Left hindlimb (tissue), 1 donor: ENCODE data around the gene ZFR.
"Not testable (repeated sequence)": the region's sequence is repeated elsewhere in the genome, so short reads cannot be mapped to it uniquely, and the experiment has no call there.

Experiments
- DNase-seq: peaks from one replicate; pipeline ENCODE4 v3.0.0-alpha.2; 2018

Gene ZFR

DNA sequence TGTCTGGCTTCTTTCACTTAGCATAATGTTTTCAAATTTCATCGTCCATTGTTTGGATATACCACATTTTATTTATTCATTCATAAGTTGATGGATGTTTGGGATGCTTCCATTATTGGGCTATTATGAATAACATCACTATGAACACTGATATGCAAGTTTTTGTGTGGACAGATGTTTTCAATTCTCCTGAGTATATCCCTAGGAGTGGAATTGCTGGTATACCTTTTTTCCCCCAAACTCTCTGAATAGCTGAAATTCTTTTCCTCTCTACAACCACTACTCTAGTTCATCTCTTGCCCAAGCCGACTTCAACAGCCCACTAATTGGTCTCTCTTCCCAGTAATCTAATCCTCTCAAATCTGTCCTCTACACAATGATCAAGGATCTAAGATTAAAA lies 4.7 kb upstream of the ZFR start:
- no peak for DNase-seq

DNA sequence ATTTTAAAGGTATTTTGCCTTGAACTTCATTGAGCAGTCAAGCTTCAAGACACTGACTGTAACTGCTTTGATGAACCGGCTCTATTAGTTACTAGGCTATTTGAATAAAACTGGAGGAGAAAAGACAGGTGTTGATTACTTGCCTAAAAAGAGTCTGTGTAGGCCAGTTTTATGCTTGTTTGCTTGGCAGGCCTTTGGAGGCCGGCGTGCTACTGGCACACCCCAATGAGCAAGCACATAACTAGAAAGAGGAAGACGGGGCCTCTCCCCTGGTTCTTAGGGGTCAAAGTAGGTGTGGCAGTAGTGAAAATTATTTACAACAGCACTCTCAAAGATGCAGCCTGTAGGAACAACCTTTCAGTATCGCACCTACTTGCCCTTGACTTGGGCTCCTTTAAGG lies 2.1 kb upstream of the ZFR start:
- DNase-seq, result no peak

DNA sequence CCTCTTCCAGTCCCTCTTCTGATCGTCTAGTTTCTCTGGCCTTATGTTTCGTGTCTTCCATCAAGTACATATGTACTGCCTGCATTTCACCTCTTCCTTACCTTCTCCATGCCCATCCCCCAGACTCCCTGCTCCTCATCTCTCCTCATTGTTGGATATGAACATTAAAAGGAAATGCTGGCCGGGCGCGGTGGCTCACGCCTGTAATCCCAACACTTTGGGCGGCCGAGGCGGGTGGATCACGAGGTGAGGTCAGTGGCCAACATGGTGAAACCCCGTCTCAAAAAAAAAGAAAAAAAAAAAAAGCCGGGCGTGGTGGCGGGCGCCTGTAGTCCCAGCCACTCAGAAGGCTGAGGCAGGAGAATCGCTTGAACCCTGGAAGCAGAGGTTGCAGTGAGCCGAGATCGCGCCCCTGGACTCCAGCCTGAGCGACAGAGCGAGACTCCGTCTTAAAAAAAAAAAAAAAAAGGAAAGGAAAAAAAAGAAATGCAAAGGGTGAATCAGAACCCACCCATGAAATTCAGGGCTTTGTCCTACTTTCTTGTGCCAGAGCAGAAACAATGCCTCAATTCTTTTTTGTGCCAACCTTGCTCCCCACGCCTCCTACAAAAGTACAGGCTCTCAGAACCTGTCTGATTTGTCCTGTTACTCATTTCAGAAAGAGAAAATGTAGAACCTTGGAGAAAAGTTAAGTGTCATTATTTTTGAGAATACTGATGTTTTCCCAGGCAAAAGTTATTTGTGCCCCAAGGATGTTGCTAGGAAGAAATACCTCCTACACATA lies 1.5 kb upstream of the ZFR start:
- no peak for DNase-seq

DNA sequence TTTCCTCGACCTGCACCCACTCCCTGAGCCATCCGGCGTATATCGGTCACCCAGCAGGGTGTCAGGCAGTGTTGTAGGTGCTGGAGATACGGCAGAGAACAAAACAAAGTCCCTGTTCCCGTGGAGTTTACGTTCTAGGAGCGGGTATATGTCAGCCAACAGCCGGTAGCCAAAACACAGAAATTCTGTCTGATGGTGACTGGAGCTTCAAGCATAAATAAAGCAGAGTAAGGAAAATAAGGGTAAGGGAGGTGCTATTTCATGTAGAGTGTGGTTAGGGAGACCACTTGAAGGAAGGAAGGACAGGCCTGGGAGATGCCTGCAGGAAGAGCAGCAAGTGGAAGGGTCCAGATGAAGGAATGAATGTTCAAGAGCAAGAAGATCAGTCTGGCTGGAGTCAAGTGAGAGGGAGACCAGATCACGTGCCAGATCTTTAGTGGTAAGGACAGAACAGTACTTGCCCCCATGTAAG lies 783 bp upstream of the ZFR start:
- DNase-seq, result no peak

DNA sequence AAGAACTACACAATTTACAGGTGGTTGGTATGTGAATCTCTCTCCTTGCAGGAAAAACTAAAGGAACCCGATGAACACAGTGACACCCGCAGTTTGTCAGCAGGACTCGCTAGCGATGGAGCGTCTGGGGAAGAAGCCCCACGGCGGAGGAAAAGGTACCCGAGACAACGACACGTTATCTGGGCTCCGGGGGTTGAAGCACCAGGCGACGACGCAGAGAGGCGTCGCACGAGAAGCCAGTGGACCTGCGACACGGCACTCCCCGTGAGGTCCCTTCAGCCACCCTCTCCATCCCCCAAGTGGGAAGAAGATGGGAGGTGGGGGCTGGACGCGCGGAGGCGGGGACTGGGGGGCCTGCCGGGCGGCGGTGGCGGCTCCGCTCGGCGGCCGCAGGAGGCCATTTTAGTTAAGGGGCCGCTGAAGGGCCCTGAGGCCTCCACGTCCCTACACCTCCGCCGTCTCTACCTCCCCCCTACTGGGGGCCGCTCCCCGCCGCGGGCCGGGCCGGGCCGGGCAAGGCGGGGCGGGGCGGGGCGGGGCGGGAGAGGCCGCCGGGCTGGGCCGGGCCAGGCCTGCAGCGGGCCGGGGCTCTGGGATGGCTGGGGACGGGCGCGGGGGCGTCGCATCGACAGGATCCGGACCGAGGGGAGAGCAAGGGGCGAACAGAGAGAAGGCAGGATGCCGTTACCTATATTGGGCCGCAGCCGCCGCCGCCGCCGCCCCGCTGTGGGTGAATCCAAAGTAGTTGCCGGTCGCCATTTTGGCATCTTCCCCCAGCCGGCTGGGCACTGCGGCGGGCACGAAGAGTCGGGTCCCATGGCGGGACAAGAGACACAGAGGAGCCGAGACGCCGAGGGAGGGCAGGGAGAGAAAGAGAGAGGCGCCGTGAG lies 754 bp downstream of the ZFR start:
- DNase-seq, result peak; percentile 62

DNA sequence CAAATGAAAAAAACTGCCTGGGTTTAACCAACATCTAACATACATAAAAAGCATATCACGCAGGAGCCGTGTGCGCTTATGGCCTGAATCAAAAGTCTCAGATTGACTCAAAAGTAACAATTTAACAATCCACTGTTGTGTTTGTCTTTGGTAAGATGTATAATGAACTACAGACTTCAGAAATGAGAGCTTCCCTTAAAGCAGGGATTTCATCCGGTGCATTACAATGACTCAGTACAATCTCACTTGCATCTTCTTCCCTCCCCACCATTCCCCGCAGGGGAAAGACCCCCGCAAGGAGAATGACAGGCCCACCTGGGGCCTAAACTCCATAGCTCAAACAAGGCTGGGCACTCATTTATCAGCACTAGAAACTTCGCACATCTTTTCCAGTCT lies 1.4 kb downstream of the ZFR start:
- no peak for DNase-seq

DNA sequence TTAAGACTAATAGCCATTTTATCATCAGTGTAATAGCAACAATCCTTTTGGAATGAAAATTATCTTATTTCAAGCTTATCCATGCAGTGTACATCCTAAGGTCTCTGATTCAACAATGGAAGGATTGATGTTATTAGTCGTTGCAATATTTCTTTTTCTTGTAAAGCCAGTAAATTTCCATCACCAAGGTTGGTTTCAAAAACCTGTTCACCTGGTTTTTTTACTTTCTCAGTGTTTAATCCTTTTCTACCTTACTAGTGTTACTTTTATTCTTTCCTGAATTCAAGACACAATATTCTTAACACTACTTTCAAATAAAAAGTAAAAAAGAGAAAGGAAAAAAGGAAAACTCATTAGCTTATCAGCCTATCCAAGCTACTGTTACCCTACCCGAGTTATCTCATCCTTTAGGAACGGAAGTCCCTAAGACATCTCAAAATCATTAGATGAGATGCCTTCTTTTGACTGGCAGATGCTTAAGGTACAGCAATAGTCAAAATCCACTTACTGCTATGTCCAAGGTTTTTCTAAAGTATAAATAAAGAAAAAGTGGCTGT lies 5.4 kb downstream of the ZFR start:
- no peak for DNase-seq

DNA sequence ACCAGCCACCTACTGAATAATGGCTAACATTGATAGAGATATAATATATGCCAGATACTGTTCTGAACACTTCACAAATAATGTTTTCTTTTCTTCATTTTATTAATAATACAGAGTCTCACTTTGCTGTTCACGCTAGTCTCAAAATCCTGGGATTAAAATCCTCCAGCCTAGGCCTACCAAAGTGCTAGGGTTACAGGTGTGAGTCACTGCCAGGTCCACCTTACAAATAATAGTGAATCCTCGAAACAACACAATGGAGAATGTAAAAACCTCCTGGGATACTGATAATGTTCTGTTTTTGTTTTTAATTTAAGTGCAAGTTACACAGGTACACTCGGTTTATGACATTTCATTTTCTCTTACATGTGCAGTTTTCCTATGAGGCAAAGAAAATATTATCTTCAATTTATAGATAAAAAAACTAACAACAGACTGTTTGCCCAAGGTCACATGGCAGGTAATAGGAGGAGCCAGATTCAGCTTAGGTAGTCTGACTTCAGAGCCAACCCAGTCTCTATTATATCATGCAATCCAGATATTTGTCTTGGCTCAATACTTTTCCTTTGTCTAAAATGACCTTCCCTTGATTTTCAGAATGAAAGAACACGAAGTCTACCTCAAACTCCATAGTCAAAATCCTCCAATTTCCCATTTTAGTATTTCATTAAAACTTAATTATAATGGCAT lies 7.8 kb downstream of the ZFR start:
- no peak for DNase-seq

DNA sequence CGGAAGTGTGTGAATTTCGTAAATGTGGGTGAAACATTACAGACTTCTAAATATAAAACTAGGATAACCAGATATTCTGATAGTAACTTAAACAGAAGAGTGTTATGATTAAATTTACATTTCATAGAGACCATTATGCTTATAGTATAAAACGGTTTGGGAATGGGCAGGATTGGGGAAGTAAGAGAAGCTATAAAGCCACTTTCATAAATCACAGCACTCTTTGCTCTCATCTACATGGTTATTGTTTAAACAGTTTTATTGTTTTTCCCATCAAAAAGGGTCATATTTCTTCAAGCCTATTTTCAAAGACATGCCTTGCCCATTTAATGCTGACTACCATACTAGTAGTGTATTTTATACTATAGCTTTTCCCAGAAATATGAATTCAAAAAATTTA lies 9.2 kb downstream of the ZFR start:
- DNase-seq, result no peak

DNA sequence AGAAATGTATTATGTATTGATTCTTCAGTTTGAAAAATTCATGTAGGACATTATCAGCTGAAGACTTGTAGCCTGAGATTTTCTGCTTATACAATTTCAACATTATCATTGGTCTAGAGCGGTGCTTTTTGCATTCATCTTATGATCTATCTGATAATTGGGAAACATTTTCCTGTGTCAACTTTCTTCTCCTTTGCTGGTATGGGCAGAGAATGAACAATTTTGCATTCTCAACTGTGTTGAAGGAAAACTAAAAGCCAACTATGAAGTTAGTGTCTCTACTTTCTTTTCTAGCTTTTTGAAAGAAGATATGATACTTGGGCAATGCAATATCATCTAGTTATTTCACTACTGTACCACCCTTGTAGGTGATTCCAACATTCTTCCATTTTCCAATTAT lies 10.3 kb downstream of the ZFR start:
- DNase-seq, result no peak

DNA sequence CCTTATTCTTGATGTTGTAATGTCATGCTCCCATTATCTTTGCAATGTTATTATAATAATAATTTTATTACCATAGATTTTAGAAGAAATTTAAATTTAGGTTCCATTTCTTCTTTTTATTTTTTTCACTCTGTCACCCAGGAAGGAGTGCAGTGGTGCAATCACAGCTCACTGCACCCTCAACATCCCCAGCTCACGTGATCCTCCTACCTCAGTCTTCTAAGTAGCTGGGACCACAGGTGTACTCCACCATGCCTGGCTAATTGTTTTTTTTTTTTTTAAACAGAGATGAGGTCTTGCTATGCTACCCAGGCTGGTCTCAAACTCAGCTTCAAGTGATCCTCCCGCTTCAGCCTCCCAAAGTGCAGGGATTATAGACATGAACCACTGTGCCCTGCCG lies 11.9 kb downstream of the ZFR start:
- DNase-seq, result no peak

DNA sequence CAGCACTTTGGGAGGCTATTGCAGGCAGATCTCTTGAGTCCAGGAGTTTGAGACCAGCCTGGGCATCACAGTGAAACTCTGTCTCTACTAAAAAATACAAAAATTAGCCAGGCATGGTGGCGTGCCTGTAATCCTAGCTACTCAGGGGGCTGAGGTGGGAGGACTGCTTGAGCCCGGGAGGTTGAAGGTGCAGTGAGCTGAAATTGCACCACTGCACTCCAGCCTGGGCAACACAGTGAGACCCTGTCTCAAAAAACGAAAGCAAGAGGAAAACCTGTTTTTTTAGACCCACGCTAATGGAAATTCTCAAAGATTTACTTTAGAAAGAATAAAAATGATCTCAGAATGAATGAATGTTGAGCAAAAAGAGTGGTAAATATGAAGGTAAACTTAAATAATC lies 13.7 kb downstream of the ZFR start:
- DNase-seq, result not testable (repeated sequence)

DNA sequence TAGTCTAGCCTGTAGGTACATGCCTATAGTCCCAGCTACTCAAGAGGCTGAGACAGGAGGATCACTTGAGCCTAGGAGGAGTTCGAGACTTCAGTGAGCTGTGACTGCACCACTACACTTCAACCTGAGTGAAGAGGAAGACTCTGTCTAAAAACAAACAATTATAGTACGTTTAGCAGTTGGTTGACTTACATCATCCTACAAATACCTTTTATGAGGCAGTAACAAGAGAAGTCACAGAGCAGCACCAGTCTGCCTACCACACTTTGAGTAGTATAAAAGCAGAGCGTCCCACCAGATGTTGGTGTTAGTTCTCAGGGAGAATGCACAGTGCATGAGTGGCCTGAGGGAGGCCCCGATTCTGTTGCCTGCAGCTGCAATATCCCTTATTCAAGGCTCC lies 16.1 kb downstream of the ZFR start:
- no peak for DNase-seq

DNA sequence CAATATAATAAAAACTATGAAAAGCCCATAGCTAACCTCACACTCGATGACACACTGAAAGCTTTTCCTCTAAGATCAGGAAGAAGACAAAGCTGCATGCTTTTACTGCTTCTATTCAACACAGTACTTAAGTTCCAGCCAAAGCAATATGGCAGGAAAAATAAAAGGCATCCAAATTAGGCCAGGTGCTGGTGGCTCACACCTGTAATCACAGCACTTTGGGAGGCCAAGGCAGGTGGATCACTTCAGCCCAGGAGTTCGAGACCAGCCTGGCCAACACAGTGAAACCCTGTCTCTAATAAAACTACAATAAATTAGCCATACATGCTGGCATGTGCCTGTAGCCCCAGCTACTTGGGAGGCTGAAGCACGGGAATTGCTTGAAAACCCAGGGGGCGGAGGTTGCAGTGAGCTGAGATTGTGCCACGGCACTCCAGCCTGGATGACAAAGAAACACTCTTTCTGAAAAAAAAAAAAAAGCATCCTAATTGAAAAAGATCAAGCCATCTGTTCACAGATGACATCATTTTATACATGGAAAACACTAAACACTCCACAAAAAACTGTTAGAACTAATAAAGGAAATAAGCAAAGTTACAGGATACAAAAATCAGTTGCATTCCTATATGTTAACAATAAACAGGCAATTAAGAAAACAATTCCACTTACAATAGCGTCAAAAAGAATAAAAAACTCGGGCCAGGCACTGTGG lies 17.9 kb downstream of the ZFR start:
- DNase-seq, result no peak

DNA sequence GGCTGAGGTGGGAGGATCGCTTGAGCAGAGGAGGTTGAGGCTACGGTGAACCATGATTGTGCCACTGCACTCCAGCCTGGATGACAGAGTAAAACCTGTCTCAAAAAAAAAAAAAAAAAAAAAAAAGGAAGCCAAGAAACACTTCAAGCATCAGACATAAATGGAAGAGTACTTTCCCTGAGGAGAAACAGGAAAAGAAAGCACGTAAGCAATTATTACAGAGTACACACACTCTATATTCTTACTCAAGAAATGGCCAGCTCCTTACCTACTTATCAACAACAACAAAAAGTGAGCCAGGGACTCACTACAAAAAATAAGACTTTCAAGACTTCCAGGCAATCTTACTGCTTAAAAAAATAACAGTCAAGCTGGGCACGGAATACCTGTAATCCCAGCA lies 21.8 kb downstream of the ZFR start:
- DNase-seq, result no peak

DNA sequence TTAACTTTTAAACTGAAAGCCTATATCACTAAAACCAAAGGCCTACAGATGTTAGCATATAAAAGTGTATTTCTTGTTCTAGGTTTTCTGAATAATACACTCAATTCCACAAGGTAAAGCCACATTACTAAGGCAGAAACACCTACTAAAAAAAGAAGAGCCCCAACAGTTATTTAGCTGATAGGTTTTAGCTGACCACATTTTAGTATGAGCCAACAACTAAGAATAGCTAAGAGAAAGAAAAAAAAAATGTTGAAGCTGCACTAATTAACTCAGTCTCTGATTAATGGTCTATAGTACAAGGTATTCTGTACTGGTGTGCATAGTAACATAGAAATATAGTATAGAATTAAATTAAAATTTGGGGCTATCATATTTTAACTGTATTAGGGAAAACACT lies 23.5 kb downstream of the ZFR start:
- no peak for DNase-seq

DNA sequence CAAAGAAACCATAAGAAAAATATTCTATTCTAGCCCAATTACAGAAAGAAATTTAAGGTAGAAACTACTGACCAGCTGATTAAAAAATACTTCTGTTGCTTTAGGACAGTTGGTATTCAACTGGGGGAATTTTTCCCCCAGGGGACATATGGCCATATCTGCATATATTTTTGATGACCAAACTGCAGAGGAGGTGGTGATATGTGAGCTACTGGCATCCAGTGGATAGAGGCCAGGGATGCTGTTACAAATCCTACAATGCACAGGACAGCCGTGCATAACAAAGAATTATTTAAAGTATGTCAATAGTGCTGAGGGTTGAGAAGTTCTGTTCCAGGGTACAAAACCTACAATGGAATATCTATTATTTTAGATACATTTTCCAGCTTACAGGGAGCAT lies 24.0 kb downstream of the ZFR start:
- no peak for DNase-seq

DNA sequence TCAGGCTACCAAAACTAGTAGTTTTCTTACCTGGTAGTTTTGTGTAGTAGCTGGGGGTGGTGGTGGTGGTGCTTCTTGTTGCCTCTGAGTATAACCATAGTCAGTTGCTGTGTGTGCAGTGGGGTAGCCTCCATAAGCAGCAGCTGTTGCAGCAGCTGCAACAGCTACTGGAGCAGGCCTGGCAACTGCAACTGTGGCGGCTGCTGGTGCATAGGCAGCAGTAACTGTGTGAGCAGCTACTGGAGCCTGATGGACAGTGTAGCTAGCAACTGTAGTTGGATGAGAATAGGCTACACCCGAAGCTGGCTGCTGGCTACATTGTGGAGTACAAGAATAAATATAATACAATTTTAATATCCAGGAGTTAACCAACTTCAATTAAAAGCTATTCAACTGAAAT lies 24.7 kb downstream of the ZFR start:
- peak; percentile 54 for DNase-seq

DNA sequence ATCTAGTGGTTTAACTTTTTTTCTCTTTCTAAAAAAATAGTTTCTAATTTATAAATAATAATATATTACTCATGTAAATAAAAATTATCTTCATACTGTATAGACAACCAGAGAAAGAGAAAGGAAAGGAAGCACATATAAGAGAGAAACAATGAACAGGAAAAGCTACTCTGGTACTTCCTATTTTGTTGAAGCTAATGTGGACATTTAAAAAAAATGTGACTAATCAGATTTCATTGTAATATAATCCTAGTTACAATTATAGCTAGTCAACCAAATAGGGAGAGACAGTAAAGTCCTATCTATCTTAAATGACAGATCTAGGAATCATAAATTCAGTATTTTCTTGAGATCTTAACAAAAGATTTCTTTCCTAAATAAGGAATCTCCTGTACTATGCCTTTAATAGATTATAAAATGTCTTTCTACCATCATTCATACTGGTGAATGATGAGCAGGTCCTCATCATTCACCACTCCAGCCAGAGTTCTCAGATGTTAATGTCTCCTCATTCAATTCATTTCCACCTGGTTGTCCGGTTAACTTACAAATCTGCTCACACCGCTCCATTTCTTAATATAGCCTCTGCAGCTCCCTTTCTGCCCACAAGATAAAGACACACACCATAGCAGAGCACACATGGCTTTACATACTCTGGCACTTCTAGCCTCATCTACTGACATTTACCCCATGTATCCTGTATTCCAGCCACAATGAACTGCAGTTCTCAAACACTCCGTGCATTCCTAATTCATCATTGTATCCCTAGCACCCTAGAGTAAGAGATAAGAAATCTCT lies 30.9 kb downstream of the ZFR start:
- DNase-seq, result no peak

DNA sequence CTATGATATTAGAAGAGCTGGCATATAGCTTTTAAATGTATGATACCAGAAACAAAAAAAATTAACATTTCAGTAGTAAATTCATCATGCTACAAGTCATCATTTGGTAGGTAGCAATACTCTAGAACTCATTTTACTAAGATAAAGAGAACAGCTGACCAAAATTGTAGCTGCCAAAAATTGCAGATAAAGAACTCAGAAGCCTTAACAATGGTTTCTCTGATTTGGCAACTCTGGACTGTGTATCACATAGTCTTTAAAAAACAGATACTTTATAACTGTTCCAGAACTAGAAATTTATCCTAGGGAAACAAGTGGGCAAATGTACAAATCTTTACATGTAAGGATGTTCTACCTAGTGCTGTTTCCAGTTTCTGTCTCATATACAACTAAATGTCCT lies 33.9 kb downstream of the ZFR start:
- no peak for DNase-seq

DNA sequence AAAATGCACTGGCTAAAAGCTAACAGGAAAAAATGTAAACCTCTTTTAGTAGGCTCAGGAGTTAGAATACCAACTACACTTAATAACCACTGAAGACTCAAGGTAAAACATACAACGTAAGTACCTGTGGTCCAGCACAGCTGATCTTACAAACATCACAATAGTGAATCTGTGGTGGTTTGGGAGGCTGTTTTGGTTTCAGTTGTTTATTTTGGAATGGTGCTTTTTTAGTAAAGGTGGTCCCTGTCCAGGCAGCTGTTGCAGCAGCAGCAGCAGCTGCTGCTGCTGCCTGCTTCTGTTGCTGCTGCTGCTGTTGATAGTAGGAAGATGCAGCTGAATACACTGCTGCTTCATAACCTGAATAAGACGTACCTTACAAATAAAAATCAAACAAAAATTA lies 37.9 kb downstream of the ZFR start:
- no peak for DNase-seq

DNA sequence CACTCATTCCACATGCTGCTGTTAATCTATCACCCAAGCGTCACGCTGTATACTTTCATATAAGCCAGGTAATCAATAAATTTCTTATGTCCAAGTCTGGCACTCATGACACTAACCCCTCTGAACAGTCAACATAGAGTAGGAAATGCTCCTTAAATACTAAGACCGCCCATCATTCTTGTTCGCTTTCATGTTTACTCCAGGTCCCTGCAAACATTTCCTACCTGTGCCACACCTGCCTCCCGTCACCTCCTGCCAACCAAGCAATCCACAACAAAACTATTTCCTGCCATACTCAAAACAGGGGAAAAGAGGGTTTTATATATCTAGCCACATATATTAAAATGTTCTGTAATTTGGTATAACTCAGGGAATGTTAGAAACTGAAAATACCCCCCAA lies 39.0 kb downstream of the ZFR start:
- no peak for DNase-seq
